Measurements from ENCODE around the gene DHCR7.
A peak's percentile ranks its signal among the peaks of the same experiment; 100 is the strongest.

Gene DHCR7

DNA sequence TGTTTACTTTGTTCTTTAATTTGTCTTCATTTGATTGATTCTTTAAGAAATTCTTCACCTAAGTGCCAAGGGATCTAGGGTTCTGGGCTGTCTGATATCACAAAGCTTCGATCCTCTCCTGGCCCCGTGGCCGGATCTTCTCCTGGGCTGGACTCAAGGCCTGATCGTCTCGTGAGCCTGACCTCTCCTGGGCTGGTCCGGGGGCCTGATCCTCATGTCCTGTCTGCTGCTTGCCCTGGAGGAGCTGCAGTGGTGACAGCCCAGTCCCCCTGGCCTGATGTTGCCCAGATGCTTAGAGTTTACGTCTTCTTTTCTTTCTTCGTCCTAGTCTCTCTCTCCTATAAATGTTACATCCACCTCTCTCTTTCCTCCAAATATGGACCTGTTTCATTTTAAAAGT is 8.1 kb upstream of the DHCR7 start:
- no peak for DNase-seq

GRCh38 chr11:71454470-71455113 is 6.4 kb upstream of the DHCR7 start:
- no peak for DNase-seq

DNA sequence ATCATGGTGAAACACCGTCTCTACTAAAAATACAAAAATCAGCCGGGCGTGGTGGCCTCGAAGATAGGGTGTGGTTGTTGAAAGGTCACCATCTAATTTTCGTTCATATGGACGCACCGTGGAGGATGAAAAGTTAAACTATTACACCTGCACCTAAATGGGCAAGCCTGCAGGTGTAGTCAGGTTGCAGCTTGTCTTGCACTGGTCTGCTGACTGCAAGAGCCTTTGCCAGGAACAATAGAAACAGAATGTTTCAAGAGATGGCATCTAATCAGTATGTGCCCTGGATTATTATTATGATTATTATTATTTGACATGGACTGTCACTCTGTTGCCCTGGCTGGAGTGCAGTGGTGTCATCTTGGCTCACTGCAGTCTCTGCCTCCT is 5.7 kb upstream of the DHCR7 start:
- no peak for DNase-seq

DNA sequence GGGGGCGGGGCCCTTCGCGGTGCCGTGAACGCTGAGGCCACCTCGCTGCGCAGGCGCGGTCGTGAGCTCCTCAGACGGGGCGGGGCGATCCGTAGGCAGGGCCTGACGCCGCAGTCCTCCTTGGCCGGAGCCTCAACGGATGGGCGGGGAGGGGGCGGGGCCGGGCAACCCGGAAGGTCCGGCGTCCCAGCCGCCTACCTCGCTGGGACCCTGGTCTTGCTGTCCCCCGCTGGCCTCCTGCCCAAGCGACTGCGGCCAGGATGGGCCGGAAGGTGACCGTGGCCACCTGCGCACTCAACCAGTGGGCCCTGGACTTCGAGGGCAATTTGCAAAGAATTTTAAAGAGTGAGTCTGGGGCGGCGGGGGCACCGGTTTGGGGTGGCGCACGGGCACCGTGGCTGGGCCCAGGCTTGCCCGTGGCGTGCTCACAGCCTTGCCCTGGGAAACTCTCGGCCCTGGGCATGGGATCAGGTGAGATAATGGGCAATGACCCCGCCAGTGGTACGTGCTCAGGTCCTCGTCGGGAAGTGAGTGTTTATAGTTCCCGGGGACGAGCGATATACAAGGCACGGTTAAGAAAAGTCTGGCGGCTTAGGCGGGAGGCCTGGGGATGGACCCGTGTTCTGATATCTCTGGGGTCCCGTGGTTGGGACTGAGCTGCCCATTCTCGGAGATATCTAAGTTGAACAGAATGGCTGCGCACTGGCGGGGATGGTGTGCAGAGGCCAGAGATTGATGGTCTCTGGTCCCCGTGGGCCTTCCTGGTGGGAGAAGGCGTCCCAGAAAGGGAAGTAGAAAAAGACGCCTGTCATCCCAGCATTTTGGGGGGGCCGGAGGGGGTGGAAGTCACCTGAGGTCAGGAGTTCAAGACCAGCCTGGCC is 5.1 kb upstream of the DHCR7 start, which contains the start of gene NADSYN1:
Gene NADSYN1 (plus strand): TSS at position 167 of the 881 bp plus-strand sequence. CDS start 94 bp downstream, at position 261.
- peak; percentile 61 for DNase-seq

DNA sequence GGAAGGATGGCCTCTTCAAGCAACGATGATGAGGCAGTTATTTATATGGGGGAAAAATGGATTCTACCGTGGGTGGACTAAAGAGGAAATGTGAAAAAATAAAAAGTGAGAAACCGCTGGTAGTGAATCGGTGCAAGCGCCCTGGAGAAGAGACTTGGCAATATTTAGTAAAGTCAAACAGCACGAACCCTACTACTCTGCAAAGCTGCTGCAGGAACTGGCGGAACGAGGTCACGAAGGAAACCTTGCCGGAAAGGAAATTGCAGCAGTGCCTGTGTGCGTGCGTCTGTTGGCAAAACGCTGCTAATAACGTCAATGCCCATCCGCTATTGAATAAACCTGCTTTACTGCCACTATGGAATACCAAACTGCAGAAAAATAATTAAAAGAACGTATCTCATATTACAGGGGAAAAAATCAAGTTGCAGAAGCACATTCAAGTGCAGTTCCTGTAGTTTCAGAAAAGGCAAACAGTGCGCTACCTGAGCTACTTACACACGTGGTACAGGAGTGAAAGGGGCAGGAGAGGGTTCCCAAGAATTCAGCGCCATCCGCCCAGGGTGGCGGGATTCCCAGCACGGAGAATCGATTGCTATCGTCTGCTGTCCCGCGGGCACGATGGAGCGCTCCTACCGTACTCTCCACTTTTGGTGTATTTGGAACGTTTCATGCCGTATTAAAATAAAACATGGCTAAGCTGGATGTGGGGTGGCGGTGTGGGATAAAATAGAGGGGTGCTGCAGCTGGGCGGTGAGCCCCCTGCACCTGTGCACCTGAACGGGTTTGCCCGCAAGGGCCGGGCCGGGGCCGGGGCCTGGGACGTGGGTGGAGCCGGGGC is 4.2 kb upstream of the DHCR7 start:
- DNase-seq: no peak

- no peak for DNase-seq
These were observed 3.5 kb upstream of the DHCR7 start for GRCh38 chr11:71451596-71452198.

GRCh38 chr11:71450939-71451338 is 2.7 kb upstream of the DHCR7 start:
- no peak for DNase-seq

GRCh38 chr11:71450507-71450906 is 2.3 kb upstream of the DHCR7 start:
- no peak for DNase-seq

GRCh38 chr11:71449596-71449995 is 1.4 kb upstream of the DHCR7 start:
- no peak for DNase-seq

DNA sequence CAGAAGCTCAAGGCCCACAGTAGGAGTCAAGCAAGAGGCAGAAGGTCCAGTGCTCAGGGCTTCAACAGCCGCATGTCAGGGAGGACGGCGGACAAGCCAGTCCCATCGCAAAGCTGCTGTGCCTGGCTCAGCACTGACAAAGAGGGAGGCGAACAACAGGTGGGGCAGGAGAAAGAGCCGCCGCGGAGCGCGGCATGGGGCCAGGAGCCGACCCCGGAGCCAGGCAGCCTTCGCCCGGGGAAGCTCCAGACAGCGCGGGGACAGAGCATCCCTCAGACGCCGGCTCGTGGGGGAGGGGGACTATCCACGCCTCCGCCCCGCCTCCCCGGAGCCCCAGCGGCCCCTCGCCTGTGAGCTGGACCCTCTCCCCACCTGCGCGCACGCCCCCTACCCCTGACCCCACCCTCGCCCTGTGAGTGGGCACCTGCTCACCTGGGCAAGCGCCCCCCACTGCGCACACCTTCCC is 369 bp downstream of the DHCR7 start:
- DNase-seq: no peak

GRCh38 chr11:71446942-71447688 is 1.1 kb downstream of the DHCR7 start:
- no peak for DNase-seq

DNA sequence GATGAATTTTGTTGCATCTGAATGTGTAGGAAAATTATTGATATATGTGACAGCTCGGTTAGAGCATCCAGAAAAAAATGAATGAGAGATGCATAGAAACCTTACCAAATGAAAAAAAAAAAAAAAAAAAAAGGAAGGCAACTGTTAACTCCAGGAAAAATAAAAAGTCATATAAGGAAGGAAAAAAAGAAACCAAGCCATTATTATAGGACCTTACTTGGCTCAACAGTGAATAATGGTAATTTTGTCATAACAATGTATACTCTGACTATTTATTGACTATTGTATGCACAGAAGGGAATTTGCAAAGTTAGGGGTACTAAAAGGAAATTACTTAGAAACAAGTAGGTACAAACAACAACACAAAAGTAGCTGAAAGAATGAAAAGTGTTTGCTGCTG is 2.0 kb downstream of the DHCR7 start:
- no peak for DNase-seq

GRCh38 chr11:71444811-71445210 is 3.4 kb downstream of the DHCR7 start:
- no peak for DNase-seq

GRCh38 chr11:71443736-71444445 is 4.3 kb downstream of the DHCR7 start:
- DNase-seq: no peak

GRCh38 chr11:71442880-71443279 is 5.3 kb downstream of the DHCR7 start:
- DNase-seq: no peak

DNA sequence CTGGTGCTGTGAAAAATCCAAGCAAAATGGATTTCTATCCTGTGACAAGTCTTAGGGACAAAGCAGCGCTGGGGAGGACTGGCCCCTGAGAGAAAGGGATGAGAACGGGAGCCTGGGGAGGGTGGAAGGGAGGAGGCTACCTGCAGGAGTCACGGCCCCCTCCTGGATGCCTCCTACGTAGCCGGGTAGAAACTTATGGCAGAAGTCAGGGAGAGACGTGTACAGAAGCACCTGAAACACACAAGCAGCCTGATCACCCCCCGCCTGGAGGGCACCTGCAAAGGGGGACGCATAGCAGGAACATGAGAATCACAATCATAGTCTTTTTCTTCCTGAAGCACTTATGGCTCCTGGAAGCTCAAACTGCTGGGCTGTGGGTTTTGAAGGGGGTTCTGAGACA is 6.1 kb downstream of the DHCR7 start:
- DNase-seq: no peak

DNA sequence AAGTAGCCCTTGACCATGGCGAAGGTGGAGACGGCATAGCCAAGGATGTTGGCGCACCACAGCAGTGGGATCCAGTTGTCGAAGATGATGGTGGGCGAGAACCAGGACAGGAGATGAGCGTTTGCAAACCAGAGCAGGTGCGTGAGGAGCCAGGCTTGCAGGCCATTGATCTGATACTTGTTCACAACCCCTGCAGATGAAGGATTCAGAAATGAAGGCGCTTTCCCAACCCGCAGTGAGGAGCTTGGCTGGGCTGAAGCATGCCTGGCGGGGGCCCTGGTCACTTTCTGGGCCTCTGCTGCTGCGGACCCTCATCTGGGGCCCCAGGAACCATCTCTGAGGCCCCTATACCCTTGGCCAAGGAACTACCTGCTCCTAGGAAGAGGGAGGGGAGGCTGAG is 6.9 kb downstream of the DHCR7 start:
- no peak for DNase-seq

DNA sequence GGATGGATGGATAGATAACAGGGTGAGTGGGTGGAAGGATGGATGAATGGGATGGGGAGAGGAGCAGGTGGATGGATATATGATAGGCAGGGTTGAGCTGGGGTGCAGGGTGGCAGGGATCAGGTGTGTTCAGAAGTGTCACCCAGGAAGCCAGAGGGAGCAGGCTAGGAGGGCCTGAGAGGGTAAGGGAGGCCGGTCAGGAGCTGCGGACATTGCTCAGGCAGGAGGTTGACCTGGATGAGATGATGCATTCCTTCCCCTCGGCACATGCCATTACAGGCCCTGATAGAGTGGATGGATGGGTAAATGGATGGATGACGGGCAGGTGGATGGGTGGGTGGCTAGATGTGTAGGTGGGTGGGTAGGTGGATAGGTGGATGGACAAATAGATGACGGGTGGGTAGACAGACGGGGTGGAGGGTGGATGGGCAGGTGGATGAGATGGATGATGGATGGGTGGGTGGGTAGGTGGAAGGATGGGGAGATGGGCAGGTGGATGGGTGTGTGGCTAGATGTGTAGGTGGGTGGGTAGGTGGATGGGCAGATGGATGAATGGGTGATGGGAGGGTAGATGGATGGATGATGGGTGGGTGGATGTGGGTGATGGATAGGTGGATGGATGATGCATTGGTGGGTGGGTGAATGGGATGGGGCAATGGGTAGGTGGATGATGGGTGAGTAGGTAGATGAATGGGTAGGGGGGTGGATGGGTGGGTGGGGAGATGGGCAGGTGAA is 8.0 kb downstream of the DHCR7 start:
- no peak for DNase-seq

DNA sequence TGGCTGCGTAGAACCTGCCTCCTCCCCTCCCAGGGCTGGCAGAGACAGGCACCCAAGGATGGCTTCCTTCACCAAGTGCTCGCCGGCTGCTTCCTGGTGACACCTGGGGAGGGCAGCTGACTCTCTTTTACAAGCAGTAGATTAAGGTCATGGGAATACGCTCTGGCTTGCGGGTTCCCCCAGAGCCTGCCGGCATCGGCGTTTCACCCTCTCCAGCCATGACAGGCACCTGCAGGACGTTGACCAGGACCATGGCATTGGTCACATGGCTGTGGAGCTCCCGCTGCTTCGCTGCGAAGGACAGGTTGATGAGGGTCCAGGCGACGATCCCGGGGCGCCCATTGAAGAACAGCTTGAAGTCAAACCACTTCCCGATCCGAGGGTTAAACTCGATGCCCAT is 9.5 kb downstream of the DHCR7 start:
- no peak for DNase-seq

GRCh38 chr11:71437879-71438278 is 10.3 kb downstream of the DHCR7 start:
- no peak for DNase-seq

DNA sequence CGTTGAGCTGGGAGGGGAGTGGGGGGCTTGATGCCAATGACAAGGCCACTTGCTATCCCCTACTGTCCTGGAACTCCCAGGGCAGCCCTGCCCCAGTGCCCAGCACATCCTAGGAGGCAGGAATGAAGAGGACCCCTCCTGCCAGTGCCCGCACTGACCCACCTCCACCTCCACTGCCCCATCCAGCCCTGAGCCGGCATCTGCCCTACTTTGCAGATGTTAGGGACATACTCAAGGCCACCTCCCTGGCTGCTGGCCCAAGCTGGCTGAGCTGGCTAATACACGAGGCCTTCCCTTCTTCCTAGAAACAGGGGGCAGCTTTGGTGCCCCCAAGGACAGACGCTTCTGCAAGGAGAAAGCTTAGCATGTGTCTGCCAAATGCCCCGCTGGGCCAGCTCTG is 10.8 kb downstream of the DHCR7 start:
- DNase-seq: no peak
